ELF-1 (cell line): Measurements from ENCODE around the gene KDM3B.
"Not testable (repeated sequence)": the region's sequence is repeated elsewhere in the genome, so short reads cannot be mapped to it uniquely, and the experiment has no call there.

Source experiments
- DNase-seq: peaks from one replicate; pipeline ENCODE4 v3.0.0-alpha.2; 2016; ENCODE audit warnings: low read depth, low spot score

Gene KDM3B, protein sequence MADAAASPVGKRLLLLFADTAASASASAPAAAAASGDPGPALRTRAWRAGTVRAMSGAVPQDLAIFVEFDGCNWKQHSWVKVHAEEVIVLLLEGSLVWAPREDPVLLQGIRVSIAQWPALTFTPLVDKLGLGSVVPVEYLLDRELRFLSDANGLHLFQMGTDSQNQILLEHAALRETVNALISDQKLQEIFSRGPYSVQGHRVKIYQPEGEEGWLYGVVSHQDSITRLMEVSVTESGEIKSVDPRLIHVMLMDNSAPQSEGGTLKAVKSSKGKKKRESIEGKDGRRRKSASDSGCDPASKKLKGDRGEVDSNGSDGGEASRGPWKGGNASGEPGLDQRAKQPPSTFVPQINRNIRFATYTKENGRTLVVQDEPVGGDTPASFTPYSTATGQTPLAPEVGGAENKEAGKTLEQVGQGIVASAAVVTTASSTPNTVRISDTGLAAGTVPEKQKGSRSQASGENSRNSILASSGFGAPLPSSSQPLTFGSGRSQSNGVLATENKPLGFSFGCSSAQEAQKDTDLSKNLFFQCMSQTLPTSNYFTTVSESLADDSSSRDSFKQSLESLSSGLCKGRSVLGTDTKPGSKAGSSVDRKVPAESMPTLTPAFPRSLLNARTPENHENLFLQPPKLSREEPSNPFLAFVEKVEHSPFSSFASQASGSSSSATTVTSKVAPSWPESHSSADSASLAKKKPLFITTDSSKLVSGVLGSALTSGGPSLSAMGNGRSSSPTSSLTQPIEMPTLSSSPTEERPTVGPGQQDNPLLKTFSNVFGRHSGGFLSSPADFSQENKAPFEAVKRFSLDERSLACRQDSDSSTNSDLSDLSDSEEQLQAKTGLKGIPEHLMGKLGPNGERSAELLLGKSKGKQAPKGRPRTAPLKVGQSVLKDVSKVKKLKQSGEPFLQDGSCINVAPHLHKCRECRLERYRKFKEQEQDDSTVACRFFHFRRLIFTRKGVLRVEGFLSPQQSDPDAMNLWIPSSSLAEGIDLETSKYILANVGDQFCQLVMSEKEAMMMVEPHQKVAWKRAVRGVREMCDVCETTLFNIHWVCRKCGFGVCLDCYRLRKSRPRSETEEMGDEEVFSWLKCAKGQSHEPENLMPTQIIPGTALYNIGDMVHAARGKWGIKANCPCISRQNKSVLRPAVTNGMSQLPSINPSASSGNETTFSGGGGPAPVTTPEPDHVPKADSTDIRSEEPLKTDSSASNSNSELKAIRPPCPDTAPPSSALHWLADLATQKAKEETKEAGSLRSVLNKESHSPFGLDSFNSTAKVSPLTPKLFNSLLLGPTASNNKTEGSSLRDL (N-terminal part only)

DNA sequence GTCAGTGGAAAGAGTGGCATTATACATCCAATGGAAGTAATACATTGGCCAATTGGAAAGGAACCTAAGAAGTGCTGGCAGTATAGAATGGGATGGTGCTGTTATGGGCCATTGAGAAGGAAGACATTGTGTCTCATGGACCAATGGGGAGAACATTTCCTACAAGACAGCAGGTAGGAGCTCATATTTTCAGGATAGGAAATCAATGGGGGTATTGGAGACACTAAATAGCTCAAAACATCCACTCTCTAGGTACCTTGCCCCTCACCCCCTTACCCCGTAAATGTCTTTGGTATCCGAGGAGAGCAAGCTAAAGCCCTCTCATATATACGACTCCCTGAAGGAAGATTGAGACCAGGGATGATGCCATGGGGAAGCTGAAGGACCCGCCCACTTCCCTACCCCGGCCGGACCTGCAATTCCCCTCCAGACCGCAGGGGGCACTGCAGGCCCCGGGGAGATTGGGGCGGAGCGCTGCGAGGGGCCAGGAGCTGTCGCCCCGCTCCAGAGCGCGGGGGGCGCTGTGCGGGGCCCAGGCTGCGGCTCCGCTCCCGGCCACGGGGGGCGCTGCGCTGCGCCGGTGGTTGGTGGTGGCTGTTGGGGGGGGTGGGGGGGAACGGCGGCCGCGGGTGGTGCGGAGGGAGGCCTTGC, at the start of gene KDM3B:
Gene KDM3B, plus strand, starts transcription at position 615 of the 651 bp plus-strand sequence. CDS start 111 bp downstream, outside the sequence.
- peak; percentile 97 for DNase-seq

DNA sequence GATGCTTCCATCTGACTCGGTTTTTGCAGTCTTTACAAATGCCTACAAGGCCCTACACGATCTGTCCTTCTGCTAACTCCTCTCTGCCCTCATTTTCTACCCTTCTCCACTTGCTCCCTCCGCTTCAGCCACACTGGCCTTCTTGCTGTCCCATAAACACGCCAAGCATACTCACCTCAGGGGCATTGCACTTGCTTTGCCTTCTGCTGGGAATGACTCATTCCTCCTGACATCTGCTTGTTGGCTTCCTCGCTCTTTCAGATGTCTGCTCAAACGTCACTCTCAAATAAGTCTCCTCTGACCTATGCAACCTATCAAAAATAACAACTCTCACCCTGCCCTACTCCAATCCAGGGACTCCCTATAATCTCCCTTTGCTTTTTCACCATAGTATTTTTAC, 49.1 kb upstream of the KDM3B start:
- peak; percentile 4 for DNase-seq

DNA sequence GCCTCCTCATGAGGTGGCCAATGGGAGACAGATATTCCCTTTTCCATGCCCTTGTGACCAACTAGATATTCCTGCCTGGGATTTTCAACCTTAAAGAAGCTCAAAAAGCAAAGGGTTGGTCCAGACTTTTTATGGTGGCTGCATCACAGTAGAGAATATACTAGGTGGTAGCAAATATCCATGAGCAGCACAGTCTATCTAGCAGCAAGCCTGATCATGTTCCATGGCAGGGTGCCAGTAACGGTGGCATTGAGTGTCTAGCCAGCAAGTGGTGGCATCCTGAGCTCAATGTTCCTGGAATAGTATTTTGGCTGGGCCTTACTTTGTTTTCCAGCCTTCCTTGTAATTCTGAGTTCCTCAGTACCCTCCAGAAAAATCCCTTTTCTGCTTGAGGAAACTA, 46.7 kb upstream of the KDM3B start:
- DNase-seq: no peak

DNA sequence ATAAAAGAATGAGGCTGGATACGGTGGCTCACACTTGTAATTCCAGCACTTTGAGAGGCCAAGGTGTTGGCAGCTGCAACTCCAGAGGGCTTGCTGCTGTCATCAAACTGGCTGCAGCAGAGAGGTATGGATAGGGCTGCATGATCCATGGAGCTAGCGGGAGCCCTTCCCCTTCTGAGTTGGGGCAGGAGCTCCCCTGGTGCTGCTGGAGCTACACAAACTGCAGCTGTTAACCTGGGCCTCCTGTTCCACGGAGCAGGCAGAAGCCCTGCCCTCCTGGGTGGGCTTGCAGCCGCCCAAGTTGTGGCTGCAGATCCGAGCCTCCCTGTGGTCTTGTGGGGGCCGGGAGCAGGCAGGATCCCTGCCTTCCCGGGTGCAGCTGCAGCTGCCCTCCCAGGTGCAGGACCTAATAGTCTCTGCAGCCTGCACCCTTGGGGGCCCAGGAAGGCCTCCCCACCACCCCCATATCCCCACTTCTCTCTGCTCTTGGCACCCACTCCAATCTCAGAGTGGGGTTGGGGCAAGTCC, 36.7 kb upstream of the KDM3B start:
- no peak for DNase-seq

DNA sequence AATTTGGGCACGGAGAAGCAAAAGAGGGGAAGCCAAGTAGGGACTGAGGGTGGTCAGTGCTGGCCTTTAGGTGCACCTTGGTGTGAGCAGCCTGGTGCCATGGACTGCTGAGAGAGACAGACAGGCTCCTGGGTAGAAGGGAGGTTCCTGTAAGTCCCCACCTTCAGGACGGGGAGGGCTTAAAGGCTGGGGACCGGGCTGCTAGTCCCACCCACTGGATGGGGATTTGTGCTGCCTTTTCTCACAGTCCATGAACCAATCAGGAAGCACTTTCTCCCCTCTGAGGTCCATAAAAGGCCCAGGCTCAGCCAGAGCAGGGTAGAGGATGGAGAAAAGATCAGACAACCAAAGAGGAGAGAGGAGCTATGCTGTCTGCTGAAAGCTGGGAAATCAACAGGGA, 36.1 kb upstream of the KDM3B start:
- DNase-seq: no peak

DNA sequence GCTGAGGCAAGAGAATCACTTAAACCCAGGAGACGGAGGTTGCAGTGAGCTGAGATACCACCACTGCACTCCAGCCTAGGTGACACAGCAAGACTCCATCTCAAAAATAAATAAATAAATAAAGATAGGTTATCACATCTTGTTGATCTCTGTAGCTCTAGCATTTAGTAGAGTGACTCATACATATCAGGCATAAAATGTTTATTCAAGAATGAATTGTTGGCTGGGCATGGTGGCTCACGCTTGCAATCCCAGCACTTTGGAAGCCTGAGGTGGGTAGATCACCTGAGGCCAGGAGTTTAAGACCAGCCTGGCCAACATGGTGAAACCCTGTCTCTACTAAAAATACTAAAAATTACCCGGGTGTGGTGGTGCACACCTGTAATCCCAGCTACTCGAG, 34.3 kb upstream of the KDM3B start:
- DNase-seq: not testable (repeated sequence)

DNA sequence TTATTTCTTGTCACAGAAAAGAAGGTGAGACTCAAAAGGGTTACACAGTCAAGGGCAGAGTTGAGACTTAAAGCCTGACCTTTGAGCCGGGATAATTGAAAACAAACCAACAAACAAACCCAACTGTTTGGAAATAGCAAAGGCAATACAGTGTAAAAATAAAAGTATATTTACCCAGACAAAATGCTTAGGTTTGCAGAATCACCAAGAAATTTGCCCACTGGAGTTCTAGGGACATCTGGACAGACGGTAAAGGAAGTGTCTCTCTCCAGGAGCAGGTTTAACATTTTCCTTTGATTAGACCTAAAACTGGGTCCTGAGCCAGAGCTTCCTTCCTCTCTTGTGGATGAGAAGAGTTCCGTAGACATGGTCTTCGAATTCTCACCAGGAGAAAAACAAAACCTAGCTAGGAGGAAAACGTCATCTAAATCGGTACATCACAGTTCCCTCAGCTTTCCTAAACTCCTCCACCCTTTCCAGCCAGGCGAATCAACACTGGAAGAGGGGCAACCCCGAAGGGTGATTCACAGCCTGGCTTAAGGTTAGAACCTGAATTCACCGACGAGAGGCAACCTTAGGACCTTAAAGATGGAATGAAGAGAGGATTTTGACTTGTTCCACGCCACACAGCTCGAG, 21.6 kb upstream of the KDM3B start:
- no peak for DNase-seq

DNA sequence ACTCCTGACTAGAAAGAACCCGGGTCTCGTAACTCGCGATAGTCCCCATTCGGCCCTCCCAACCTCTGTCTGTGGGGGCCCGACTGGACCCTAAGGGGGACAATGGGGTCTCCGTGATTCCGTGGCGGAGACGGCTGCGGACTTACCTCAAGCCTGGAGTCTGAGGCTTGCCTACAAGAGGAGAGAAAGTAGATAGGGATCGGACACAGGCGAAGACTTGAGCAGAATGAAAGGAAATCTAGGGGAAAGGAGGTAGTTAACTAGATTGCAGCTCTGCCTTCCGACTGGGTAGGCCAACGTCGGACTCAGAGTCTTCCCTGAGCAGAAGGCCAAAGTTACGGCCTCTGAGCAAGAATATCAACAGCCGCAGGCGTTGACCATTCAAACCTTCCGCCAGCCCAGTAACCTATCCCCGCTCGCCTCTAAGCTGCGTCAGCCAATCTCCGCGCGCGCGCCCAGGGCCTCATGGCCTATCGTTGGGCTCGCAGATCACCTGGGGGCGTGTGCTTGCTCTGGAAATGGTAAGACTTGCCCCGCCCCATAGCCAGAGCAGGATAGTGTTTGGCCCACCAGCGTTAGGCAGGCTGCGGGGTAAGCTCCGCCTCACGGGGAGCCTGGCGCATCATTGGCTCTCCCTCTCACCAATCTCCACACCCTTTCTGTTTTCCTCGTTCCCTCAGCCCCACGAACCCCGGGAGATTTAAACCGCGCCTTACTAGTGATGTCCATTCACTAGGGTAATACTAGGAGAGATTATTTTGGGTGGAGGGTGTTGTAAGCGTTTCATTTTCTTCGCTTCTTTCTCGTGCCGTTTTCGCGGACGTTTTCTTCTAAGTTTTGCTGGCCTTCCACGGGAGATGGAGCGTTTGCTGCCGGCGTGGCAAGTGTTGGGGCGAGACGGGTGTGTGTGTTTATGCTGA, 20.8 kb upstream of the KDM3B start, which contains the start of gene CDC25C:
Gene CDC25C, minus strand, starts transcription at position 356 of the 920 bp plus-strand sequence. CDS start 624 bp downstream, outside the sequence.
- peak; percentile 100 for DNase-seq

DNA sequence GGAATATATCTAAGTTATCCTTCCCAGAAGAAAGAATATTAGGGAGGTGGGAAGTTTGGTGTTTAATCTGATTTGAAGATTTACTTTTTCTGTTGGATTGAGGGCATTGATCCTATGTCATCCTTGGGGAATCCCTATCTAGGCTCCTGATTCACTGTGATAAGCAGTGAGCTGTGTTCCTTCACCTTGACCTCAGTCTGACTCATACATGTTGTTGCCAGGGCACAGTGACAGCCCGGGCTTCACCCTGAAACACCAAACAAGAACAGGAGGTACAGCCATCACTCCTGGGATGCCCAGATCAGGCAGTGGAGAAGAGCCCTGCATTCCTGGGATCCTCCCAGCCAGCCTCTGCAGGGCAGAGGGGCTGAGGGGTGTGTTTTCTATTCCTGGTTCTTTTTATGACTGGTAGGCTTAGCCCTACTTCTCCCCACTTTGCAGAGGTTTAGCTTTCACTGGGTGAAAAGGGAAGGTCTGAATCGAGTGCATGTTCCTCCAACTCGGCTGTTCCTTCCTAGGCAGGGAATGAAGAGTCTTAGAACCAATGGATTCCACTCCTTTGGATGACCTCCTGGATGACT, 17.5 kb upstream of the KDM3B start:
- no peak for DNase-seq

DNA sequence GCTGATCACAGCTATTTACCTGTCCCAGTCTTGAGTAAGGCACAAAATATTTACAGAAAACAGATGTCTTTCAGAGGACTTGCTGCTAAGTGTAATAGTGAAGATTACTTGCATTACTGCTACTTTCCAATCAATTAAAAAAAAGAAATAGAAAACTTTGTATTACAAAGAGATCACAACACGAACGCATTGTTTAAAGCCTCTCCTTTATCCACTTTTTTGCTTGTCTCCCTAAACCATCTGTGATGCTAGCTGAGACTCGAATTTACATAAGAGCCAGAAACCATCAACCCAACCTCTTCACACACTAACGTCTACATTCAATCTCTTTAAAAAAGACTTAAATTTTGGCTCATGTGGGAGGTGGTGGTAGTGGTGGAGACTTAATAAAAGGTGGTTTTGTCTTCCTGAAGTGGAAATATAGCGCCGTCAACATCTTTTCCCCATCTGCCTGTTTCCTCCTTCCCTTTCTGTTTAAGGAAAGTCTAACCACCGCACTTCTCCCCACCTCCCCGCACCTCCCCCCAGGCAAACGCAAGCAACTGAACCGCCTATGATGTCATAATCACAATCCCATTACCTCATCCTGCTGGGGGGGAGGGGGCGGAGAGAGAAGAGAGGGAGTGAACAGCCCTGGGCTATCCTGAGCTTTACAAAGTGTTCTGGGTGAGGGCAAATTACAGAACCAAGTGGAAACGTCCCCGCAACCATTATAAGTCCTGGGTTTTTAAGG, 15.4 kb upstream of the KDM3B start:
- DNase-seq: peak; percentile 91

DNA sequence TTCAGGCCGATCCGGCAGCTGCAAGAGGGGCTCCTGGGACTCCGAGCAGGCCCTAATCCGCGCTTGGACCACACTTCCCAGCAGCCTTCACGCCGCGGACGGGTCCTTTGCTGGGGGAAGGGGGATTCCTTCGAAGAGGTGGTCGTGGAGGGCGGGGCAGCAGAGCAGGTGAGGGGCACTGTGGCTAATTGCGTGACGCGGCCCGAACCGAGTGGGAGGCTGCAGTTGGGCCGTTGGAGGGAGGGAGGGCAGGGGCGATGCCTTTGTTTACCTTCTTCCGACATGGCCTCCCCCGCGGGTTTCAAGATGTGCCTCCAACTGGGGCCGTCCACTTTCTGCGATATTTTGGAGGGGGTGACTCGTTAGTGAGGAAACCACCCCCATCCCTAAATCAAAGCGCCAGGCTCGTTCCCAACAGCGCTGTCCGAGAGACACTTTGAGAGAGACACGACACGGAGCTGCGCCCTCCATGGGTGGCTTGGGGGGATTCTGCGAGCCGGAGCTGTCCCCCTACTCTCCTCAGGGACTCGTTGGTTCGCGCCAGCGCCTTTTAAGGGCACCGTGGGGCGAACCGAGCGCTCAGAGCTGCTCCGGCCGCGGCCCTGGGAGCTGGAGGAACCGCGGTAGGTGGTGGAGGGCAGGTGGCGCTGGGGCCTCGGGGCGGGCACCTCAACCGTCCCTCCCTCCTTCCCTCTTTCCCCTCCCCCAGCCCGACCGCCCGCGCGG, 14.6 kb upstream of the KDM3B start, which contains the start of gene FAM53C:
Gene FAM53C, plus strand, starts transcription at position 582 of the 726 bp plus-strand sequence. CDS start 3,070 bp downstream, outside the sequence.
- DNase-seq: peak; percentile 96

DNA sequence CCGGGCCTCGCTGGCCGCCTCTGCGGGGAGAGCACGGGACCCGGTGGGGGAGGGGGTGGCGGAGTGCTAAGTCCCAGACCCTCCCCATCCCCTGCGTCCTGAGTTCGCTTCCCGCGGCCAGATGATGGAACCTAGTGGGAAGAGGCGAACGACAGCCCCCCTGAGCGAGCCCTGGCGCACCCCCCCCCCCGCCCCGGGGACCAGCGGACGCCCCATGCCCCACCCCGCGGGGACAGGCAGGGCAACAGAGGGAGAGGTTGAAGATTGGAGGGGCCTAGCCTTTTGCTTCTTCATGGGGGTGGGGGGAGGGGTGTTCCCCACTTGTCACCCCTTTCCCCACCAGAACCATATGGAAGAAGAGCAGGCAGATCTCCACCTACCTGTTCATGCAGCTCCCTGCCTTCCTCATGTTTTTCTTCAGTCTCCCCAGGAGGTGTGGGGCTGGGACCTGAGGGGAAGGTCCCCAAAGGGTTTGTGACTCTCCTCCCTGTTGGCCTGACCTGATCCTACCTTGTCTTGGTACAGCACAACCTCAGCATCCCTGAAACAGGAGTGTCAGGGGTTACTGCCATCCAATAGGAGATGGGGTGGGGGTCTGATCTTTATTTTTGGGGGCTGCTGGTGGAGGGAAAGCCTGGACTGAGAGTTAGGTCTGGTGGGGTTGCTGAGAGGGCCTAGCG, 13.9 kb upstream of the KDM3B start:
- no peak for DNase-seq

DNA sequence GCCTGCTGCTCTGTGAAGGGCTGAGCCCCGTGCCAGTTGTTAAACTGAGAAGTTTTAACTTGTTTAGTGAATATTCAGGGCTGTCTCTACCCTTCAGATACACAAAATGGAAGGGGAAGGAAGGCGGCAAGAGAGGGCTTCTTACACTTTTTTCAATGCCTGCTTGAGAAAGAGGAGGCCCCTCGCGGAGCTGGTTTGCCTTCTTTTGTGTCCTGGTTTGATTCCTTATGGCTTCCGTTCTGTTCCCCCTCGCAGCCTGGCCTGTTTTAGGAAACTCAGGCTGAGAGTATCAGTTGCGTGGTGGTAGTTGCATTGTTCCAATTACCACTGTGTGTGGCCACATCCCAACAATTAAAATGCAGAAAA, 13.4 kb upstream of the KDM3B start:
- peak; percentile 68 for DNase-seq

DNA sequence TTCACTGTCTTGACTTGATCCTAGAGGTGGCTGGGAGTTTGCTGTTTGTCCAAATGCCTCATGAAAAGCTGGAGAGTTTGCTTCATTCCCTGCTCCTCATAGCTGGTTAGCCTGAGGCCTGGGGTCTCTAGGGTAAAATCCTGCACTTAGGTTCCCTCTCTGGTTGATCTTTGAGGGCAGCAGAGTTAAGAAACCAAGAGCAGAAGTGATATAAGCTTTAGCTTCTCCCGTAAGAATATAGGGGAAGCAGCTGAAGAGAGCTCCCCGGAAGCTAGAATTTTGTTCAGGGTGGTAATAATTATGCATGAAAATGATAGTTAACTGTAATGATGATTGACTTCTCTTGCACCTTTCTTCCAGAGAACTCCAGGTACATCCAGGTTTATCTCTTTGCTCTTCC, 13.0 kb upstream of the KDM3B start:
- DNase-seq: no peak

DNA sequence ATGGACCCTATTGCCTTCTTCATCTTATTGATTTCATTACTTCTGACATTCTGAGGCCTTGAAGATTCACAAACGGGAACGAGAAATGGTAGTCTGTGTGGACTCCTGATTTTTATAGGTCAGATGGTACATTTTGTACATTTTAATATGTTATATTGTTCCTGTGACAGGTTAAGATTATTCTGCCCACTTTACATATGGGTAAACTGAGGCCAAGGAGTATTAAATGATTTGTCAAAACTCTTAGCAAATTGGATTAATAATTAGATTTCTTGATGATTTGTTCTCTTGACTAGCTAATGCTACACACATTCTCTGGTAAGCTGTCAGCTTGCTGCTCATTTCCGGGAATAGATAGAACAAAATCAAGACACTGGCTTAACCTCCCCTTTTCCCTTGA, 12.5 kb upstream of the KDM3B start:
- no peak for DNase-seq

DNA sequence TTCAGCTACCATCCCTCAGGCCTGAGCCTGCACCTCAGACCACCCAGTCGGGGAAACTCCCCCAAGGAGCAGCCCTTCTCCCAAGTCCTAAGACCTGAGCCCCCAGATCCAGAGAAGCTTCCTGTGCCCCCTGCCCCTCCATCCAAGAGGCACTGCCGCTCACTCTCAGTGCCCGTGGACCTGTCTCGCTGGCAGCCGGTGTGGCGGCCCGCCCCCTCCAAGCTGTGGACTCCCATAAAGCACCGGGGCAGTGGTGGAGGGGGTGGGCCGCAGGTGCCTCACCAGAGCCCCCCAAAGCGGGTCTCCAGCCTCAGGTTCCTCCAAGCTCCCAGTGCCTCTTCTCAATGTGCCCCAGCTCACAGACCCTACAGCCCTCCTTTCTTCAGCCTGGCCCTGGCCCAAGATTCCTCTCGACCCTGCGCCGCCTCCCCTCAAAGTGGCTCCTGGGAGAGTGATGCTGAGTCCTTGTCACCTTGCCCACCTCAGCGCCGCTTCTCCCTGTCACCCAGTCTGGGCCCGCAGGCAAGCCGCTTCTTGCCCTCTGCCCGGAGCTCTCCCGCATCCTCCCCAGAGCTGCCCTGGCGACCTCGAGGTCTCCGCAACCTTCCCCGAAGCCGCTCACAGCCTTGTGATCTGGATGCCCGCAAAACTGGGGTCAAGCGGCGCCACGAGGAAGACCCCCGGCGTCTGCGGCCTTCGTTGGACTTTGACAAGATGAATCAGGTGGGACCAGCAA, 7.4 kb upstream of the KDM3B start:
- no peak for DNase-seq
